Astrocyte (in vitro differentiated cells and primary cell): Measurements from ENCODE around the gene PIGC.

Source experiments
- EZH2 ChIP-seq: IDR thresholded peaks from 2 replicates; pipeline ENCODE4 v1.6.1; 2012; ENCODE audit warnings: mild to moderate bottlenecking, low read length, inconsistent platforms; ENCODE audit not compliant: insufficient read depth
- TF ChIP-seq, protein P1 (sequence below): IDR thresholded peaks from 2 replicates; pipeline ENCODE4 v1.5.1; 2011; ENCODE audit warnings: low read depth, mild to moderate bottlenecking, inconsistent platforms, low read length, moderate library complexity; ENCODE audit not compliant: insufficient read depth

- TF ChIP-seq, protein P1, sequence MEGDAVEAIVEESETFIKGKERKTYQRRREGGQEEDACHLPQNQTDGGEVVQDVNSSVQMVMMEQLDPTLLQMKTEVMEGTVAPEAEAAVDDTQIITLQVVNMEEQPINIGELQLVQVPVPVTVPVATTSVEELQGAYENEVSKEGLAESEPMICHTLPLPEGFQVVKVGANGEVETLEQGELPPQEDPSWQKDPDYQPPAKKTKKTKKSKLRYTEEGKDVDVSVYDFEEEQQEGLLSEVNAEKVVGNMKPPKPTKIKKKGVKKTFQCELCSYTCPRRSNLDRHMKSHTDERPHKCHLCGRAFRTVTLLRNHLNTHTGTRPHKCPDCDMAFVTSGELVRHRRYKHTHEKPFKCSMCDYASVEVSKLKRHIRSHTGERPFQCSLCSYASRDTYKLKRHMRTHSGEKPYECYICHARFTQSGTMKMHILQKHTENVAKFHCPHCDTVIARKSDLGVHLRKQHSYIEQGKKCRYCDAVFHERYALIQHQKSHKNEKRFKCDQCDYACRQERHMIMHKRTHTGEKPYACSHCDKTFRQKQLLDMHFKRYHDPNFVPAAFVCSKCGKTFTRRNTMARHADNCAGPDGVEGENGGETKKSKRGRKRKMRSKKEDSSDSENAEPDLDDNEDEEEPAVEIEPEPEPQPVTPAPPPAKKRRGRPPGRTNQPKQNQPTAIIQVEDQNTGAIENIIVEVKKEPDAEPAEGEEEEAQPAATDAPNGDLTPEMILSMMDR = no peak
- no peak for TF ChIP-seq EZH2
Measured at GRCh38 chr1:172486805-172487454, 43.1 kb upstream of the PIGC start.
